GM12874 (cell line): ENCODE results near the gene CBFA2T3.

Experiments
- TF ChIP-seq, protein P1 (sequence below): IDR thresholded peaks from 2 replicates; pipeline ENCODE4 v1.5.1; 2011; ENCODE audit warnings: low read depth, mild to moderate bottlenecking, control low read depth, low read length, moderate library complexity; ENCODE audit not compliant: insufficient read depth

CBFA2T3 gene

GRCh38 chr16:88968589-88969280 lies 8.3 kb downstream of the CBFA2T3 start:
- TF ChIP-seq, protein P1, sequence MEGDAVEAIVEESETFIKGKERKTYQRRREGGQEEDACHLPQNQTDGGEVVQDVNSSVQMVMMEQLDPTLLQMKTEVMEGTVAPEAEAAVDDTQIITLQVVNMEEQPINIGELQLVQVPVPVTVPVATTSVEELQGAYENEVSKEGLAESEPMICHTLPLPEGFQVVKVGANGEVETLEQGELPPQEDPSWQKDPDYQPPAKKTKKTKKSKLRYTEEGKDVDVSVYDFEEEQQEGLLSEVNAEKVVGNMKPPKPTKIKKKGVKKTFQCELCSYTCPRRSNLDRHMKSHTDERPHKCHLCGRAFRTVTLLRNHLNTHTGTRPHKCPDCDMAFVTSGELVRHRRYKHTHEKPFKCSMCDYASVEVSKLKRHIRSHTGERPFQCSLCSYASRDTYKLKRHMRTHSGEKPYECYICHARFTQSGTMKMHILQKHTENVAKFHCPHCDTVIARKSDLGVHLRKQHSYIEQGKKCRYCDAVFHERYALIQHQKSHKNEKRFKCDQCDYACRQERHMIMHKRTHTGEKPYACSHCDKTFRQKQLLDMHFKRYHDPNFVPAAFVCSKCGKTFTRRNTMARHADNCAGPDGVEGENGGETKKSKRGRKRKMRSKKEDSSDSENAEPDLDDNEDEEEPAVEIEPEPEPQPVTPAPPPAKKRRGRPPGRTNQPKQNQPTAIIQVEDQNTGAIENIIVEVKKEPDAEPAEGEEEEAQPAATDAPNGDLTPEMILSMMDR = no peak

DNA sequence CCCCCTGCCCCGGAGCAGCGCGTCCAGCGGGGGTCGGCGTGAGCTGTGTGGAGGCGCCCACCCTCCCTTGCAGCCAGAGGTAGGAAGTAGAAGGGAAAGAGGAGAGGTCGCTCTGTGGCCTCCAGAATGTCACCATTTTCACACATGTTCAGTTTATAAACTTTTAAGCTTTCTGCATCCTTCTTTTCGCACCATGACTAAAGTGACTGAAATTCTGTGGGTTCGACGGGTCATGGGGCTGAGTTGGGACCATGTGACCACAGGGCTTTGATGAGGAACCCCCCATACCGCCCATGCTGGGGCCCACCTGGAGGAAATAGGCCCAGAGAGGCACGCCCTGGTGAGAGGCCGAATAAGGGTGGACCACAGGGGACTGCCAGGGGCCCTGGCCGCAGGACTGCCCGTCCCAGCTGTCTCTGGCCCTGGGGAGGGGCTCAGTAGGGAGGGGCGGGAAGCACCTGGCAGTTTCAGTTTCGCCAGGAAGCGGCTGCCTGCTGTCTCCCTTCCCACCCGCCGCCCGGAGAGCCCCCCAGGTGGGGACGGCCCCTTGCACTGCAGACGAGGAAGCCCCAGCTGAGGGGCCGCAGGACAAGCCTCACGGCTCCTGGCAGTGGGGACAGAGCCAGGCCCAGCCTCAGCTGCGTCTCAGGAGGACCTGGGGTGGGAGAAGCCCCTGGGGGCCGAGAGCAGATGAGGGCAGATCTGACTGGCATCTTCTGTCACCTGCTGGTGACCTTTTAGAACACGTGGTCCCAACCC lies 9.0 kb downstream of the CBFA2T3 start:
- TF ChIP-seq, protein P1 = no peak

DNA sequence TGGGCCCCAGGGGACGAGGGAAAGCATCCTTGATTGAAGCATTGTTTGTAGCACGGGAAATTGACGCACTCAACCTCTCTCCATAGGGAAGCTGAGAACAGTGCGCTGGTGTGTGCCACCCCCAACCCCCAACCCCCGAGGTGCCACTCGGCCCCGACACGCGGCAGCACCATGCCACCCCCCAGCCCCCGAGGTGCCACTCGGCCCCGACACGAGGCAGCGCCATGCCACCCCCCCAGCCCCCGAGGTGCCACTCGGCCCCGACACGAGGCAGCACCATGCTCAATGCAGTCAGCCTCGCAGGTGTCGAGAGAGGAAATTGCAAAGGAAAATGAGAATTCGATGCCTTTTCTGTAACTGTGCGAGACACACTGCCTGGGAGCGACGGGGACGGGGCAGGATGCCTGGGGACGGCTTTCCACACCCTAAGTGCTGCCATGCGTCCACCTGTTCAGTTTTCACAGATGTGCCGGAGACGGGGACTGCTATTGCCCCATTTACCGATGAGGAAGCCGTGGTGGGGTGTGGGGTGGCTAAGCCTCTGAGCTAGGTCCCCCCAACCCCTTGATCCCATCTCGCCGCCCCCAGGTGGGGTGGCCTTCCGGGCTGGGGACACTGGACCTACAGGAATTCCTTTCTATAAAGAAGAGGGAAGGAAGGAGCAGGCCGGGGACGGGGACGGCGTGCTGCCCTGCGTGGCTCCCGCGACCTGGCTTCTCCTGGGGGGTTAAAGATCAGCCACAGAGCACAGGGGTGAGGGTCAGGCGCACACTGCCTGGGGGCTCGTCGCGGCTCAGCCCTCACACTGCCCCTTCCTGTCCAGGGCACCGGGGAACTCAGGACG lies 9.8 kb downstream of the CBFA2T3 start:
- TF ChIP-seq, protein P1 = no peak

- TF ChIP-seq, protein P1 = no peak
Observed at GRCh38 chr16:88965826-88966480, 11.1 kb downstream of the CBFA2T3 start.

- TF ChIP-seq, protein P1 = no peak
Observed at GRCh38 chr16:88965411-88965810, 11.6 kb downstream of the CBFA2T3 start.

GRCh38 chr16:88964636-88965035 lies 12.4 kb downstream of the CBFA2T3 start:
- TF ChIP-seq, protein P1 = no peak

- TF ChIP-seq, protein P1 = no peak
Observed at GRCh38 chr16:88963583-88963982, 13.4 kb downstream of the CBFA2T3 start.
